Dedifferentiated amniotic fluid mesenchymal stem cell (primary cell): ENCODE data around the gene MIA.
"Not testable (repeated sequence)": the region's sequence is repeated elsewhere in the genome, so short reads cannot be mapped to it uniquely, and the experiment has no call there.

Experiments
- DNase-seq: peaks from one replicate; pipeline ENCODE4 v3.0.0-alpha.2; 2016; ENCODE audit errors: extremely low spot score

The MIA gene

GRCh38 chr19:40780582-40780981 is 5.3 kb downstream of the MIA start:
- DNase-seq = no peak

GRCh38 chr19:40781140-40781539 is 5.8 kb downstream of the MIA start:
- DNase-seq = no peak

GRCh38 chr19:40783711-40784110 is 8.4 kb downstream of the MIA start:
- DNase-seq = no peak

- not testable (repeated sequence) for DNase-seq
Measured at GRCh38 chr19:40784146-40784545, 8.8 kb downstream of the MIA start.

- no peak for DNase-seq
Measured at GRCh38 chr19:40785526-40785925, 10.2 kb downstream of the MIA start.

GRCh38 chr19:40786060-40787037 is 11.0 kb downstream of the MIA start:
- no peak for DNase-seq

GRCh38 chr19:40791349-40791748 is 16.0 kb downstream of the MIA start:
- DNase-seq = no peak

GRCh38 chr19:40791996-40792395 is 16.7 kb downstream of the MIA start:
- DNase-seq = no peak

- DNase-seq = no peak
Measured at GRCh38 chr19:40797166-40797962, 22.0 kb downstream of the MIA start.

GRCh38 chr19:40797963-40798682 is 22.8 kb downstream of the MIA start:
- DNase-seq = no peak

GRCh38 chr19:40798683-40799557 is 23.6 kb downstream of the MIA start, which contains the start of gene EGLN2:
Gene EGLN2, plus strand, starts transcription at chr19:40799191. Its CDS starts 1,382 bp downstream, at chr19:40800573.
- DNase-seq = peak; percentile 99

GRCh38 chr19:40799558-40800338 is 24.4 kb downstream of the MIA start:
- no peak for DNase-seq

- no peak for DNase-seq
Measured at GRCh38 chr19:40800339-40800996, 25.1 kb downstream of the MIA start.

- no peak for DNase-seq
Measured at GRCh38 chr19:40800997-40801377, 25.7 kb downstream of the MIA start.

GRCh38 chr19:40801426-40802299 is 26.3 kb downstream of the MIA start:
- DNase-seq = no peak

GRCh38 chr19:40802300-40803169 is 27.2 kb downstream of the MIA start:
- DNase-seq = no peak

GRCh38 chr19:40803170-40803856 is 28.0 kb downstream of the MIA start:
- DNase-seq = no peak
